Measurements from ENCODE around the gene MYOC.

DNA sequence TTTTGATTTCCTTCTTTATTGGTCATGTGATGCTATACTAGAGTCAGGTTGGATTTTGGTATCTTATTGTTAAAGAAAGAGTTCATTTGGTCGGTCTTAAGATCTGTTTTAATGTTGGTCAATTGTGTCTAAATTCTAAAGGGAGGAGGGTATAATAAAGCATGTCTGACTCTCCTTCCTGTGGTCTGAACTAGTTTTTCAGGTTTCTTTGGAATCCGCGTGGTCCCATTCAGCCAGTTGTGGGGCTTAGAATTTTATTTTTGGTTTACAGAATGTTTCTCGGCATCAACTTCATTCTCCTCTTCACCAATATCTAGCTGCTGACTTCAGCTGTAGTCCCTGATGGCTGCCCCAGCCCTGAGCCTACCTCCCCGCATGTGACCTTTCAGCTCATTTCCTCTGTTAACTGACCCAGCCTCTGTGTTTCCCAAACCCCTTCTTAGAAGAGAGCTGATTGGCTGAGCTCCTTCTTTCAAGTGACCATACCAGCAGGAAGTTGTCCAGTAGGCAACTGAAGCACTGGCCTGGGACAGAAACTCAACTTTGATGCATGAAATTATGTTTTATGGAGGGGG lies 8.7 kb upstream of the MYOC start:
- TF ChIP-seq, protein P1, sequence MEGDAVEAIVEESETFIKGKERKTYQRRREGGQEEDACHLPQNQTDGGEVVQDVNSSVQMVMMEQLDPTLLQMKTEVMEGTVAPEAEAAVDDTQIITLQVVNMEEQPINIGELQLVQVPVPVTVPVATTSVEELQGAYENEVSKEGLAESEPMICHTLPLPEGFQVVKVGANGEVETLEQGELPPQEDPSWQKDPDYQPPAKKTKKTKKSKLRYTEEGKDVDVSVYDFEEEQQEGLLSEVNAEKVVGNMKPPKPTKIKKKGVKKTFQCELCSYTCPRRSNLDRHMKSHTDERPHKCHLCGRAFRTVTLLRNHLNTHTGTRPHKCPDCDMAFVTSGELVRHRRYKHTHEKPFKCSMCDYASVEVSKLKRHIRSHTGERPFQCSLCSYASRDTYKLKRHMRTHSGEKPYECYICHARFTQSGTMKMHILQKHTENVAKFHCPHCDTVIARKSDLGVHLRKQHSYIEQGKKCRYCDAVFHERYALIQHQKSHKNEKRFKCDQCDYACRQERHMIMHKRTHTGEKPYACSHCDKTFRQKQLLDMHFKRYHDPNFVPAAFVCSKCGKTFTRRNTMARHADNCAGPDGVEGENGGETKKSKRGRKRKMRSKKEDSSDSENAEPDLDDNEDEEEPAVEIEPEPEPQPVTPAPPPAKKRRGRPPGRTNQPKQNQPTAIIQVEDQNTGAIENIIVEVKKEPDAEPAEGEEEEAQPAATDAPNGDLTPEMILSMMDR (IDR thresholded peaks at IDR 0.05): no peak
- TF ChIP-seq POLR2A (IDR thresholded peaks at IDR 0.05) (no peak), POLR2AphosphoS5 (IDR thresholded peaks at IDR 0.05) (no peak)

Data from breast epithelium (tissue), 3 donors.